Adrenal gland (tissue), 5 donors: ENCODE results near the gene DOHH.
"Not testable (repeated sequence)": the region's sequence is repeated elsewhere in the genome, so short reads cannot be mapped to it uniquely, and the experiment has no call there.

Experiments
- POLR2A ChIP-seq, 2 donors: fragments of 450-650 bp; IDR thresholded peaks; one replicate each; pipeline ENCODE4 v1.6.1; 2017; ENCODE audit warnings: antibody characterized with exemption in 2 of 2, mild to moderate bottlenecking in 2 of 2, moderate library complexity in 1 of 2
- TF ChIP-seq, protein P1 (sequence below), 6 experiments: fragments of 450-650 bp in 4 of 6; fragments of 200-600 bp in 2 of 6; sonication (generic) in 1 of 6; IDR thresholded peaks; 1 replicate in 5 of 6; 2 replicates in 1 of 6; pipeline versions ENCODE4 v1.5.1 to v1.8.0; 2016 to 2021; ENCODE audit warnings: antibody characterized with exemption in 6 of 6, mild to moderate bottlenecking in 2 of 6, moderate library complexity in 1 of 6
- donor health status: DM: no; HTN: no; CAD: no.

DNA sequence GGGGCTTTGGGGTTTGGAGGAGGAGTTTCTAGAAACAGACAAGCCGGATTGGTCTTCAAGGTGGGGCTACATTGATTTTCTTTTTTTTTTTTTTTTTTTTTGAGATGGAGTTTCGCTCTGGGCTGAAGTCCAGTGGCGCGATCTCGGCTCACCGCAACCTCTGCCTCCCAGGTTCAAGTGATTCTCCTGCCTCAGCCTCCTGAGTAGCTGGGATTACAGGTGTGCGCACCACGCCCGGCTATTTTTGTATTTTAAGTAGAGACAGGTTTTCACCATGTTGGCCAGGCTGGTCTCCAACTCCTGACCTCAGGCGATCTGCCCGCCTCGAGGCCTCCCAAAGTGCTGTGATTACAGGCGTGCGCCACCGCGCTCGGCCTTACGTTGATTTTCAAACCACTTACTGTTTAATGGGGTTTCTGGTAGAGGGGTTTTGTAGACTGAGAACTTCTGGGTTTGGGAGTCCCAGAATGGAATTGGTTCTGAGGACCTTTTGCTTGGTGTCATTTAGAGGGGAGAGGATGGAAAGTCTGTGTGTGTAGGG lies 7.7 kb upstream of the DOHH start:
- TF ChIP-seq, protein P1, sequence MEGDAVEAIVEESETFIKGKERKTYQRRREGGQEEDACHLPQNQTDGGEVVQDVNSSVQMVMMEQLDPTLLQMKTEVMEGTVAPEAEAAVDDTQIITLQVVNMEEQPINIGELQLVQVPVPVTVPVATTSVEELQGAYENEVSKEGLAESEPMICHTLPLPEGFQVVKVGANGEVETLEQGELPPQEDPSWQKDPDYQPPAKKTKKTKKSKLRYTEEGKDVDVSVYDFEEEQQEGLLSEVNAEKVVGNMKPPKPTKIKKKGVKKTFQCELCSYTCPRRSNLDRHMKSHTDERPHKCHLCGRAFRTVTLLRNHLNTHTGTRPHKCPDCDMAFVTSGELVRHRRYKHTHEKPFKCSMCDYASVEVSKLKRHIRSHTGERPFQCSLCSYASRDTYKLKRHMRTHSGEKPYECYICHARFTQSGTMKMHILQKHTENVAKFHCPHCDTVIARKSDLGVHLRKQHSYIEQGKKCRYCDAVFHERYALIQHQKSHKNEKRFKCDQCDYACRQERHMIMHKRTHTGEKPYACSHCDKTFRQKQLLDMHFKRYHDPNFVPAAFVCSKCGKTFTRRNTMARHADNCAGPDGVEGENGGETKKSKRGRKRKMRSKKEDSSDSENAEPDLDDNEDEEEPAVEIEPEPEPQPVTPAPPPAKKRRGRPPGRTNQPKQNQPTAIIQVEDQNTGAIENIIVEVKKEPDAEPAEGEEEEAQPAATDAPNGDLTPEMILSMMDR (IDR thresholded peaks at IDR 0.05): not testable (repeated sequence)
- TF ChIP-seq POLR2A (IDR thresholded peaks at IDR 0.05): not testable (repeated sequence)
